CD4-positive, alpha-beta T cell treated with Interleukin-1 beta for 1 hour (primary cell): Measurements from ENCODE around the gene ATP11A.

ENCODE experiments used
- DNase-seq, 2 donors: peaks; one replicate each; pipeline ENCODE4 v3.0.0-alpha.2; 2020 to 2022

Gene ATP11A

GRCh38 chr13:112898621-112899280 is 208.9 kb downstream of the ATP11A start:
- DNase-seq: no peak

GRCh38 chr13:112899281-112900225 is 209.7 kb downstream of the ATP11A start:
- no peak for DNase-seq

- no peak for DNase-seq
Measured at GRCh38 chr13:112900226-112900600, 210.4 kb downstream of the ATP11A start.

- no peak for DNase-seq
Measured at GRCh38 chr13:112900691-112901091, 210.9 kb downstream of the ATP11A start.

- no peak for DNase-seq
Measured at GRCh38 chr13:112902101-112902651, 212.3 kb downstream of the ATP11A start.

GRCh38 chr13:112902669-112903068 is 212.8 kb downstream of the ATP11A start:
- no peak for DNase-seq

GRCh38 chr13:112903071-112903577 is 213.3 kb downstream of the ATP11A start:
- DNase-seq: no peak

GRCh38 chr13:112903606-112904195 is 213.9 kb downstream of the ATP11A start:
- DNase-seq: no peak

GRCh38 chr13:112904436-112904960 is 214.7 kb downstream of the ATP11A start:
- DNase-seq: no peak

- DNase-seq: no peak
Measured at GRCh38 chr13:112905086-112905485, 215.2 kb downstream of the ATP11A start.

- no peak for DNase-seq
Measured at GRCh38 chr13:112905619-112905989, 215.8 kb downstream of the ATP11A start.

- DNase-seq: no peak
Measured at GRCh38 chr13:112905990-112906641, 216.3 kb downstream of the ATP11A start.

GRCh38 chr13:112907286-112907685 is 217.4 kb downstream of the ATP11A start:
- DNase-seq: no peak

GRCh38 chr13:112907871-112908331 is 218.1 kb downstream of the ATP11A start:
- no peak for DNase-seq

GRCh38 chr13:112908342-112908741 is 218.5 kb downstream of the ATP11A start:
- DNase-seq: no peak

- DNase-seq: no peak
Measured at GRCh38 chr13:112910016-112910415, 220.2 kb downstream of the ATP11A start.

- no peak for DNase-seq
Measured at GRCh38 chr13:112910616-112911280, 220.9 kb downstream of the ATP11A start.

GRCh38 chr13:112911285-112911701 is 221.5 kb downstream of the ATP11A start:
- DNase-seq: no peak

GRCh38 chr13:112911883-112912282 is 222.0 kb downstream of the ATP11A start:
- no peak for DNase-seq

- DNase-seq: no peak
Measured at GRCh38 chr13:112912726-112913440, 223.0 kb downstream of the ATP11A start.

- DNase-seq: no peak
Measured at GRCh38 chr13:112916296-112916695, 226.5 kb downstream of the ATP11A start.
